Measurements from ENCODE around the gene CYP2S1. TPM values are rescaled to one million over a fixed set of nuclear protein-coding genes. Genes with fewer than 3 reads are reported as not detected.
"Not testable (repeated sequence)": the region's sequence is repeated elsewhere in the genome, so short reads cannot be mapped to it uniquely, and the experiment has no call there.

The CYP2S1 gene
- total RNA-seq, 2 experiments from 2014 or later = 0.78 to 0.82 TPM

DNA sequence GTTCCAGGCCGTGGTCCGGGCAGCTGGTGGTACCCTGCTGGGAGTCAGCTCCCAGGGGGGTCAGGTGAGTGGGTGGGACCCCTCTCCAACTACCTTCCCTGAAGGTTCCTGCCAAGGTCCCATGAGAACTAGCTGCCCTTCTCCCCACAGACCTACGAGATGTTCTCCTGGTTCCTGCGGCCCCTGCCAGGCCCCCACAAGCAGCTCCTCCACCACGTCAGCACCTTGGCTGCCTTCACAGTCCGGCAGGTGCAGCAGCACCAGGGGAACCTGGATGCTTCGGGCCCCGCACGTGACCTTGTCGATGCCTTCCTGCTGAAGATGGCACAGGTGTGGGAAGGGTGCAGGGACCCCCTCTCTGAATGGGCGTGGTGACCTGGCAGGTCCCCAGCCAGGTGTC is 5.5 kb downstream of the CYP2S1 start:
- peaks cover 3 to 5% of the 10 kb centered on the region in 2 experiments for H3K27me3 ChIP-seq (ENCODE audit: control insufficient read depth in 1 of 2, insufficient read depth in 2 of 2, low read length in 2 of 2)
- H3K4me3 ChIP-seq (ENCODE audit: low read length) = no peak overlapping the region
- peaks cover 14% of the 10 kb centered on the region for H3K27me3 Mint-ChIP-seq
- H3K4me1 ChIP-seq (ENCODE audit: insufficient read depth, low read length) = peaks cover 9% of the 10 kb centered on the region
- ChIA-PET CTCF (interaction anchor here (0.6 kb wide), 2 partner anchors 60 to 91 kb away, joined by 3 read pairs; no protein-coding TSS in a partner anchor), POLR2A (no interaction called here)
- no peaks in the 10 kb centered on the region for H3K9me3 Mint-ChIP-seq
- TF ChIP-seq, protein P1, sequence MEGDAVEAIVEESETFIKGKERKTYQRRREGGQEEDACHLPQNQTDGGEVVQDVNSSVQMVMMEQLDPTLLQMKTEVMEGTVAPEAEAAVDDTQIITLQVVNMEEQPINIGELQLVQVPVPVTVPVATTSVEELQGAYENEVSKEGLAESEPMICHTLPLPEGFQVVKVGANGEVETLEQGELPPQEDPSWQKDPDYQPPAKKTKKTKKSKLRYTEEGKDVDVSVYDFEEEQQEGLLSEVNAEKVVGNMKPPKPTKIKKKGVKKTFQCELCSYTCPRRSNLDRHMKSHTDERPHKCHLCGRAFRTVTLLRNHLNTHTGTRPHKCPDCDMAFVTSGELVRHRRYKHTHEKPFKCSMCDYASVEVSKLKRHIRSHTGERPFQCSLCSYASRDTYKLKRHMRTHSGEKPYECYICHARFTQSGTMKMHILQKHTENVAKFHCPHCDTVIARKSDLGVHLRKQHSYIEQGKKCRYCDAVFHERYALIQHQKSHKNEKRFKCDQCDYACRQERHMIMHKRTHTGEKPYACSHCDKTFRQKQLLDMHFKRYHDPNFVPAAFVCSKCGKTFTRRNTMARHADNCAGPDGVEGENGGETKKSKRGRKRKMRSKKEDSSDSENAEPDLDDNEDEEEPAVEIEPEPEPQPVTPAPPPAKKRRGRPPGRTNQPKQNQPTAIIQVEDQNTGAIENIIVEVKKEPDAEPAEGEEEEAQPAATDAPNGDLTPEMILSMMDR (IDR thresholded peaks at IDR 0.05) = no peak
- intact Hi-C loops (cut with DNase I, micrococcal nuclease) = no loop called here
- H3K4me1 Mint-ChIP-seq (ENCODE audit: low read depth) = peaks cover 7% of the 10 kb centered on the region
- ATAC-seq (ENCODE audit: poor library complexity) (no peak), DNase-seq (no peak)
- H3K36me3 ChIP-seq (ENCODE audit: insufficient read depth, low read length) = no peaks in the 10 kb centered on the region
- H3K27ac Mint-ChIP-seq = no peak overlapping the region
- no peaks in the 10 kb centered on the region for H3K36me3 Mint-ChIP-seq (ENCODE audit: low read depth)
- H3K9me3 ChIP-seq (ENCODE audit: control insufficient read depth in 1 of 2, insufficient read depth in 1 of 2, low read length in 2 of 2) = no peaks in the 10 kb centered on the region
- H3K27ac ChIP-seq (ENCODE audit: low read depth in 1 of 2, low read length in 2 of 2) = no peak overlapping the region
- H3K4me3 Mint-ChIP-seq = no peak overlapping the region

DNA sequence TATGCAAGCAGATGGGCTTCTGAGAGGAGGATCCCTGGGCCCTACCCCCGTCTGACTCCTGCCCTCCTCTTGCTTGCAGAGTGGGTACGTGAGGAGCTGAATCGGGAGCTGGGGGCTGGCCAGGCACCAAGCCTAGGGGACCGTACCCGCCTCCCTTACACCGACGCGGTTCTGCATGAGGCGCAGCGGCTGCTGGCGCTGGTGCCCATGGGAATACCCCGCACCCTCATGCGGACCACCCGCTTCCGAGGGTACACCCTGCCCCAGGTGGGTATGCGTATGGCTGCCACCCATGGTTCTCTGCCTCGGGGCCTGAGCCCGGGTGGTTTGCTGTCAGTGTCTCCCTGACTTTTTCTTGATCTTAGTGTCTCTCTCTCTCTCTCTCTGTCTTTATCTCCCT is 10.4 kb downstream of the CYP2S1 start:
- Mint-ChIP-seq H3K4me1 (ENCODE audit: low read depth) (no peaks in the 10 kb centered on the region), H3K9me3 (no peaks in the 10 kb centered on the region), H3K4me3 (no peak overlapping the region), H3K36me3 (ENCODE audit: low read depth) (no peaks in the 10 kb centered on the region), H3K27me3 (peaks cover 4% of the 10 kb centered on the region), H3K27ac (no peak overlapping the region)
- Histone ChIP-seq H3K4me1 (ENCODE audit: insufficient read depth, low read length) (peaks cover 9% of the 10 kb centered on the region), H3K4me3 (ENCODE audit: low read length) (no peak overlapping the region), H3K27ac (ENCODE audit: low read depth in 1 of 2, low read length in 2 of 2) (no peak overlapping the region), H3K36me3 (ENCODE audit: insufficient read depth, low read length) (no peaks in the 10 kb centered on the region), H3K9me3 (ENCODE audit: control insufficient read depth in 1 of 2, insufficient read depth in 1 of 2, low read length in 2 of 2) (no peaks in the 10 kb centered on the region), H3K27me3 (ENCODE audit: control insufficient read depth in 1 of 2, insufficient read depth in 2 of 2, low read length in 2 of 2) (no peaks in the 10 kb centered on the region)
- intact Hi-C loops (cut with DNase I, micrococcal nuclease) = loop anchor here (5.0 to 10.0 kb wide), 4 partner anchors 149 to 394 kb away; partner anchors contain the start of genes CEACAM21 (in 1 of the 2), ERICH4 (in 1 of the 2) and TGFB1 (in 1 of the 2)
- TF ChIP-seq, protein P1 (IDR thresholded peaks at IDR 0.05) = no peak
- POLR2A ChIA-PET = interaction anchor here (1.5 to 7.3 kb wide), 3 partner anchors 23 to 105 kb away, joined by 8 to 97 read pairs (median 23); partner anchors contain the start of gene HNRNPUL1
- CTCF ChIA-PET = interaction anchor here (1.3 to 2.7 kb wide), 7 partner anchors 55 to 111 kb away, joined by 5 to 64 read pairs (median 6); partner anchors contain the start of genes CCDC97 and HNRNPUL1
- ATAC-seq (ENCODE audit: poor library complexity) (no peak), DNase-seq (no peak)

DNA sequence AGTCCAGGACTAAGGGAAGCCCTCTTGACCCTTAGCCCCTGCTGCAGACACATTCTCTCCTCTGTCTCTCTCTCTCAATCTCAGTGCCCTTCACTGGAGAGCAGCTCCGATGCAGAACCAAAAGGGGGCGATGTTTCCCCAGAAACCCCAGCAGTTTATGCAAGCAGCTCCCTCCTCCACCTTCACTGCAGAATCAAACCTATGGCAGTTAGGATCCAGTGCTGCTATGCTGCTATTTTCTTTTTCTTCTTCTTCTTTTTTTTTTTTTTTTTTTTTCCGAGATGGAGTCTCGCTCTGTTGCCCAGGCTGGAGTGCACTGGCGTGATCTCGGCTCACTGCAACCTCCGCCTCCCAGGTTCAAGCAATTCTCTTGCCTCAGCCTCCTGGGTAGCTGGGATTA is 11.3 kb downstream of the CYP2S1 start:
- intact Hi-C loops (cut with DNase I, micrococcal nuclease) = loop anchor here (1.0 to 10.0 kb wide), 6 partner anchors 58 to 393 kb away; partner anchors contain the start of genes CEACAM21 (in 1 of the 2), ERICH4 (in 1 of the 2) and TGFB1 (in 1 of the 2)

More for the DNA sequence above, 11.3 kb downstream of the CYP2S1 start:
- H3K27ac Mint-ChIP-seq = peak overlapping the region; percentile 18
- ATAC-seq (ENCODE audit: poor library complexity) (peak; percentile 100), DNase-seq (peak; percentile 76 to 93 (median 82))
- H3K27me3 Mint-ChIP-seq; H3K4me1 Mint-ChIP-seq (ENCODE audit: low read depth); H3K36me3 Mint-ChIP-seq (ENCODE audit: low read depth); H3K36me3 ChIP-seq (ENCODE audit: insufficient read depth, low read length); H3K9me3 Mint-ChIP-seq; H3K27ac ChIP-seq (ENCODE audit: low read depth in 1 of 2, low read length in 2 of 2); H3K27me3 ChIP-seq (ENCODE audit: control insufficient read depth in 1 of 2, insufficient read depth in 2 of 2, low read length in 2 of 2); H3K4me3 Mint-ChIP-seq; H3K9me3 ChIP-seq (ENCODE audit: control insufficient read depth in 1 of 2, insufficient read depth in 1 of 2, low read length in 2 of 2); H3K4me1 ChIP-seq (ENCODE audit: insufficient read depth, low read length); H3K4me3 ChIP-seq (ENCODE audit: low read length): not testable (repeated sequence)
- ChIA-PET CTCF (interaction anchor here (0.6 to 2.7 kb wide), 21 partner anchors 21 to 1156 kb away, joined by 3 to 64 read pairs (median 4); partner anchors contain the start of genes CCDC97 and HNRNPUL1), POLR2A (interaction anchor here (0.6 to 7.3 kb wide), 9 partner anchors 22 to 410 kb away, joined by 3 to 97 read pairs (median 8); partner anchors contain the start of genes B9D2 and HNRNPUL1)
- TF ChIP-seq, protein P1 (IDR thresholded peaks at IDR 0.05) = peak; percentile 81
